ENCODE measurements around the gene CLSTN2. TPM values are rescaled to one million over a fixed set of nuclear protein-coding genes. Genes with fewer than 3 reads are reported as not detected.

Gene CLSTN2
- polyA plus RNA-seq, 4 donors: under 0.01 to 1.2 (median 0.84) TPM; not detected in 1

DNA sequence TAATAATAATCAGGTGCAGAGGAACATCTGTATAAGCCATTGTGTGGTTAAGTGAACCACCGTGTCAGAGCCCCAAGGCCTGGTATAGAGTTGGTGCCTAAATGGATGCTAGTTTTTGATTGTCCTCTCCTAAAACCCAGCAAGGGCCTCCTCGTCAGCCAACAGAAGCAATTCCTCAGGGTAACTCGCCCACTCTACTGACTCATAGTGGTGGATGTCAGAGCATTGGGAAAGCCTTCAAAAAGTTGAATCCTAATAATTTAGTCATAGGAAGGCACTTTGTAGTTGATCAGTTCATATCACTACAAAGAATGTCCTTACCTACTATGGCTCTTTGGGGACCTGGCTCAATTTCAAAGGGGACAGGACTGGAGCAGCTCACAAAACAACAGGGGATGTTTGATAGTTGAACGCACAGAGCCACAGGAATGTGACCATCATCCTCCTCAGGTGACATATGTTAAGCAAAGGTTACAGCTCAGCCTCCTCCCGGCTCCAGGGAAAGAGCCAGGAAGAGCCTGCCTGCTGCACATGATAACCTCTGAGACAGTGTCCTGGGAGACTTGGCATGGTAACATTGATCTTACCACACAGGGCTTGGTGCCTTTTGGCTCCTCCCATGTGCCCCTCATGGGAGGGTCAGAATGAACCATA, 338.7 kb downstream of the CLSTN2 start:
- WGBS, 3 donors: 51 to 65% (median 53%) methylated on average over 5 of the region's 5 CpGs
- H3K4me1 ChIP-seq (ENCODE audit: control insufficient read depth in 3 of 3, insufficient read depth in 2 of 3, low read depth in 1 of 3, low read length in 2 of 3): no peaks in the 10 kb centered on the region
- FAIRE-seq (no peak), DNase-seq (no peak)
- no peaks in the 10 kb centered on the region for H3K27me3 ChIP-seq (ENCODE audit: control insufficient read depth in 3 of 3, insufficient read depth in 3 of 3, low read length in 3 of 3)
- no peak overlapping the region for H3K4me3 ChIP-seq (ENCODE audit: low read depth in 1 of 3, low read length in 3 of 3)
- H3K36me3 ChIP-seq (ENCODE audit: control insufficient read depth in 3 of 3, insufficient read depth in 2 of 3, low read depth in 1 of 3, low read length in 3 of 3): no peaks in the 10 kb centered on the region
- no peaks in the 10 kb centered on the region for H3K9me3 ChIP-seq (ENCODE audit: control insufficient read depth in 2 of 2, insufficient read depth in 1 of 2, low read depth in 1 of 2, low read length in 1 of 2)
- H3K27ac ChIP-seq (ENCODE audit: low read depth in 1 of 3, low read length in 2 of 3): no peak overlapping the region

DNA sequence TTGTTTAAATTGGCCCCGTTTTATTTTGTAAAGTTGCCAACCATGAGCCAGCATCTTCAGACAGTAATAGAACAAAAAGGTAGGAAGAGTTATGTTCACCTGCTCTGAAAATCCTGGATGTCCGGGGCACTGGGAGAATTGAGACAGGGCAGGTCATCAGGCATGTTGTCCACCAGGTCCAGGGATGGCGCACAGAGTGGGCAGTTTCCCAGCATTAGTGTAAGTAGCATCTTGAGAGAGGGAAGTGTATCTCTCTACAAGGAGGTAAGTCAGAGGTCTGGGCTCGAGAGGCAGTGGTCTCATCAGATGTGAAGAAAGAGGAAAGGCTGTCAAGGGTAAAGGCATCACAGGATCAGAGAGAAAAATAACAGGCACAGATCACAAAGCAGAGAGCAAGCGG, 339.4 kb downstream of the CLSTN2 start:
- no peak for FAIRE-seq
- no peak overlapping the region for H3K27ac ChIP-seq (ENCODE audit: low read depth in 1 of 3, low read length in 2 of 3)
- no peaks in the 10 kb centered on the region for H3K4me1 ChIP-seq (ENCODE audit: control insufficient read depth in 3 of 3, insufficient read depth in 2 of 3, low read depth in 1 of 3, low read length in 2 of 3)
- no peak for DNase-seq
- 65 to 76% (median 67%) methylated on average over 5 of the region's 5 CpGs for WGBS, 3 donors
- no peaks in the 10 kb centered on the region for H3K36me3 ChIP-seq (ENCODE audit: control insufficient read depth in 3 of 3, insufficient read depth in 2 of 3, low read depth in 1 of 3, low read length in 3 of 3)
- H3K27me3 ChIP-seq (ENCODE audit: control insufficient read depth in 3 of 3, insufficient read depth in 3 of 3, low read length in 3 of 3): no peaks in the 10 kb centered on the region
- no peak overlapping the region for H3K4me3 ChIP-seq (ENCODE audit: low read depth in 1 of 3, low read length in 3 of 3)
- no peaks in the 10 kb centered on the region for H3K9me3 ChIP-seq (ENCODE audit: control insufficient read depth in 2 of 2, insufficient read depth in 1 of 2, low read depth in 1 of 2, low read length in 1 of 2)

DNA sequence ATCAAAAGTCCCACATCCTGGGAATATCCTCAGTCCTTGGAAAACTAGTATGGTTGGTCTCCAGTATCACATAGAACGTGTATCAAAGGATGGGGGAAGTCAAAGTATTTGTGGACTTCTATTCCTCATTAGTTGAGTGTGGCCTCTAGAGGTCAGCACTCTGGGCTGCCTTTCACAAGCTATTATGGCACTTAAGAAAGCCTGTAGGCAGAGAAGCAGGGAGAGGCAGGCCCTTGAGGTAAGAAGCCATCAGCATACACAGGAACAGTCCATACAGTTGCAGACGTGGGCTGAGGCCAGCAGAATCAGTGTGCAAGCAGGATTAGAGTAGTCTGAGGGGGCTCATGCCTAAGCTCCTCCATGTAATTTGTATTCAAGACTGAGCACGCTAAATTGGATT, 341.7 kb downstream of the CLSTN2 start:
- Histone ChIP-seq H3K36me3 (ENCODE audit: control insufficient read depth in 3 of 3, insufficient read depth in 2 of 3, low read depth in 1 of 3, low read length in 3 of 3) (no peaks in the 10 kb centered on the region), H3K9me3 (ENCODE audit: control insufficient read depth in 2 of 2, insufficient read depth in 1 of 2, low read depth in 1 of 2, low read length in 1 of 2) (no peaks in the 10 kb centered on the region), H3K4me1 (ENCODE audit: control insufficient read depth in 3 of 3, insufficient read depth in 2 of 3, low read depth in 1 of 3, low read length in 2 of 3) (no peaks in the 10 kb centered on the region), H3K4me3 (ENCODE audit: low read depth in 1 of 3, low read length in 3 of 3) (no peak overlapping the region), H3K27ac (ENCODE audit: low read depth in 1 of 3, low read length in 2 of 3) (no peak overlapping the region), H3K27me3 (ENCODE audit: control insufficient read depth in 3 of 3, insufficient read depth in 3 of 3, low read length in 3 of 3) (peaks cover 0 to 3% (median 0%) of the 10 kb centered on the region in 3 donors)
- WGBS, 3 donors: 30 to 40% (median 35%) methylated on average over 3 of the region's 3 CpGs
- peak; percentile 5 to 12 for DNase-seq
- no peak for FAIRE-seq

DNA sequence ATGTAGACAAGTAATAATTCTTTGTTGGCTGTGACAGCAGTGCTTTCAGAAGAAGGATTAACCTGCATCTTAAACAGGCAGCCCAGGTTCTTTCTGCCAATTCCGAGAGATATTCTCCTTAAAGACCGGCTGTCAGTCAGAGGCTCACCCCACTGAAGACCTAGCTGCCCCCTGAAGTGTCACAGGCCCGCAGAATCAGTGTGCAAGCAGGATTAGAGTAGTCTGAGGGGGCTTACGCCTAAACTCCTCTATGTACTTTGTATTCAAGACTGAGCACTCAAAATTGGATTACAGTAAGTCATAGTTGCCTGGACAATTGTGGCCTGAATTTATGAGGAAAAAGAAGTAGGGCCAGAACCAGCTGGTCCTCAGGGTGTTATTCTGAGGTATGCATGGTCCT, 342.9 kb downstream of the CLSTN2 start:
- no peak for FAIRE-seq
- peaks cover 0 to 3% (median 0%) of the 10 kb centered on the region in 3 donors for H3K27me3 ChIP-seq (ENCODE audit: control insufficient read depth in 3 of 3, insufficient read depth in 3 of 3, low read length in 3 of 3)
- no peak overlapping the region for H3K27ac ChIP-seq (ENCODE audit: low read depth in 1 of 3, low read length in 2 of 3)
- no peaks in the 10 kb centered on the region for H3K9me3 ChIP-seq (ENCODE audit: control insufficient read depth in 2 of 2, insufficient read depth in 1 of 2, low read depth in 1 of 2, low read length in 1 of 2)
- no peaks in the 10 kb centered on the region for H3K4me1 ChIP-seq (ENCODE audit: control insufficient read depth in 3 of 3, insufficient read depth in 2 of 3, low read depth in 1 of 3, low read length in 2 of 3)
- no peaks in the 10 kb centered on the region for H3K36me3 ChIP-seq (ENCODE audit: control insufficient read depth in 3 of 3, insufficient read depth in 2 of 3, low read depth in 1 of 3, low read length in 3 of 3)
- DNase-seq: no peak
- no peak overlapping the region for H3K4me3 ChIP-seq (ENCODE audit: low read depth in 1 of 3, low read length in 3 of 3)
- 75 to 86% (median 81%) methylated on average over 4 of the region's 4 CpGs for WGBS, 3 donors

DNA sequence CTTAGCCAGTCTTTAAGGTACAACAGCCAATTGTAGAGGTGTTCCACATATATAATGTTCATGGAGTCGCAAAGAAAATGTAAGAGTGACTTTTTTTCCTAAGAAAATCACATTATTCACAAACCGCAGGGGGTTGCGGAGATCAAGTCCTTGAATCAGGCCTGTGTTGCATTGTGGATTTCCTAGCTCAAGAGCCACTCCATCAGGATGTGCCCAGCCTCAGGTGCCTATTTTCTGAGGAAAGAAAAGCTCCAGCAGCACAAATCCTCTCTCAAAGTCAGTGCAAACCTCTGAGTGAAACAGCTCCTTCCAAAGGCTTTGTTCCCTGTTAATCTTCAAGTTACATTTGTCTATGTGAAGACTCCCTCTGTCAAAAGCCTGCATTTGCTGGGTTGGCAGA, 349.4 kb downstream of the CLSTN2 start:
- FAIRE-seq: no peak

DNA sequence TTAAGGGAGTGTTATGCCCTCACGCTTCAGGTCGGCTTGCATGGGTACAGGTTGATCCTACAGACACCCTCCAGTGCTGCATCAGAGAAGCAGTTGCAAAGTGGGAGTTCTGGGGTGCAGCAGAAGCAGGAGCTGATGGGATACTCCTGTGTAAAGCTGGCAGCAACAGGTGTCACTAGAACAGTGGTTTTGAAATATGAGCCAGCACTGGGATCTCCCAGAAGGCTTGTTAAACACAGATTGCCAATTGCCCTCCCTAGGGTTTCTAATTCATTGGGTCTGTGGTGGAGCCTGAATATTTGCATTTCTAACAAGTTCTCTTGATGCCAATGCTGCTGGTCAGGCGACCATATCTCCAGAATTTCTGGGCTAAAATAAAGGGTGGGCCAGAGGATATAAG, 350.4 kb downstream of the CLSTN2 start:
- Histone ChIP-seq H3K4me3 (ENCODE audit: low read depth in 1 of 3, low read length in 3 of 3) (no peak overlapping the region), H3K4me1 (ENCODE audit: control insufficient read depth in 3 of 3, insufficient read depth in 2 of 3, low read depth in 1 of 3, low read length in 2 of 3) (no peaks in the 10 kb centered on the region), H3K9me3 (ENCODE audit: control insufficient read depth in 2 of 2, insufficient read depth in 1 of 2, low read depth in 1 of 2, low read length in 1 of 2) (no peaks in the 10 kb centered on the region), H3K27ac (ENCODE audit: low read depth in 1 of 3, low read length in 2 of 3) (no peak overlapping the region), H3K36me3 (ENCODE audit: control insufficient read depth in 3 of 3, insufficient read depth in 2 of 3, low read depth in 1 of 3, low read length in 3 of 3) (no peaks in the 10 kb centered on the region), H3K27me3 (ENCODE audit: control insufficient read depth in 3 of 3, insufficient read depth in 3 of 3, low read length in 3 of 3) (peaks cover 0 to 8% (median 0%) of the 10 kb centered on the region in 3 donors)
- DNase-seq: no peak
- FAIRE-seq: no peak
- WGBS, 3 donors: 48 to 58% (median 58%) methylated on average over 3 of the region's 3 CpGs

More for the DNA sequence above, 349.4 kb downstream of the CLSTN2 start:
- H3K27ac ChIP-seq (ENCODE audit: low read depth in 1 of 3, low read length in 2 of 3): no peak overlapping the region
- H3K27me3 ChIP-seq (ENCODE audit: control insufficient read depth in 3 of 3, insufficient read depth in 3 of 3, low read length in 3 of 3): peaks cover 0 to 8% (median 3%) of the 10 kb centered on the region in 3 donors
- H3K4me1 ChIP-seq (ENCODE audit: control insufficient read depth in 3 of 3, insufficient read depth in 2 of 3, low read depth in 1 of 3, low read length in 2 of 3): no peaks in the 10 kb centered on the region
- H3K4me3 ChIP-seq (ENCODE audit: low read depth in 1 of 3, low read length in 3 of 3): no peak overlapping the region
- H3K36me3 ChIP-seq (ENCODE audit: control insufficient read depth in 3 of 3, insufficient read depth in 2 of 3, low read depth in 1 of 3, low read length in 3 of 3): no peaks in the 10 kb centered on the region
- WGBS, 3 donors: 80 to 87% (median 86%) methylated on average over 3 of the region's 3 CpGs
- no peak for DNase-seq
- no peaks in the 10 kb centered on the region for H3K9me3 ChIP-seq (ENCODE audit: control insufficient read depth in 2 of 2, insufficient read depth in 1 of 2, low read depth in 1 of 2, low read length in 1 of 2)

DNA sequence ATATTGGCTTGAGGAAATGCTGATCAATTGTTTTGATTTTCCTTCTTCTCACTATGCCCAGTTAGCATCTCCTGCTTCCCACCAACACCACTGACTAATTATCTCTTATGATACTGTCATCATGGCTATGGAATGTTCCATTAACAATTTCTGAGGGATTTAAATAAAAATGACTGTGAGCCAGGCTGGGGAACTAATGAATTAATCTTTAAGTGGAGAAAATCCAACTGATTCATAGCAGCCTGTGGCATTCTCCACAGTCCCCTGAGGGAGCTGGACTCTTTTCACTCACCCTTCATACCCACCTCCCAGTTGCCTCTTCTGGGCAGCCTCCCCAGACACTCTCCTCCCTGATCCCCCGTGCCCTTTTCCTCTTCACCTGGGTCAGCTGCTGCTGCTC, 353.6 kb downstream of the CLSTN2 start:
- no peaks in the 10 kb centered on the region for H3K9me3 ChIP-seq (ENCODE audit: control insufficient read depth in 2 of 2, insufficient read depth in 1 of 2, low read depth in 1 of 2, low read length in 1 of 2)
- DNase-seq (no peak), FAIRE-seq (no peak)
- no peak overlapping the region for H3K27ac ChIP-seq (ENCODE audit: low read depth in 1 of 3, low read length in 2 of 3)
- peaks cover 0 to 3% (median 0%) of the 10 kb centered on the region in 3 donors for H3K27me3 ChIP-seq (ENCODE audit: control insufficient read depth in 3 of 3, insufficient read depth in 3 of 3, low read length in 3 of 3)
- H3K36me3 ChIP-seq (ENCODE audit: control insufficient read depth in 3 of 3, insufficient read depth in 2 of 3, low read depth in 1 of 3, low read length in 3 of 3): no peaks in the 10 kb centered on the region
- no peak overlapping the region for H3K4me3 ChIP-seq (ENCODE audit: low read depth in 1 of 3, low read length in 3 of 3)
- H3K4me1 ChIP-seq (ENCODE audit: control insufficient read depth in 3 of 3, insufficient read depth in 2 of 3, low read depth in 1 of 3, low read length in 2 of 3): no peaks in the 10 kb centered on the region
- WGBS, 3 donors: 50 to 79% (median 66%) methylated on average over 1 of the region's 1 CpG

DNA sequence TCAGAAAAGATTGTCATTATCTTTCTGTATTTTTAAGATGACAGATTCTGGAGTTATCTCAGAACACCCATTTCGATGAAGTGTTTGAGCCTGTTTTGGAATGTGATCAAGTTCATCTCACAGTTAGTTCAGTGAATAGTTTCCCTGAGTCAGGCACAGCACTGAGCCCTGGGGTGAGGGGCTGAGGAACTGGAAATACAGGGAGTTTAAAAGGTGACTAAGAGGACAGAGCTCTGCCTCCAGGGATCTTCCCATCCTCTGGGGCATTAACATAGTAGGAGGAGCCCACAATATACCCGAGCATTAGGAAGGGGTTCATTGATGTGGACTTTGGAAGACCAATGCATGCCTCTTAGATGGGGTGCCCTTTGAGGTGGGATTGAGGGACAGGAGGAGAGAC, 355.1 kb downstream of the CLSTN2 start:
- H3K27me3 ChIP-seq (ENCODE audit: control insufficient read depth in 3 of 3, insufficient read depth in 3 of 3, low read length in 3 of 3): peaks cover 0 to 3% (median 0%) of the 10 kb centered on the region in 3 donors
- FAIRE-seq (no peak), DNase-seq (no peak)
- no peak overlapping the region for H3K27ac ChIP-seq (ENCODE audit: low read depth in 1 of 3, low read length in 2 of 3)
- H3K9me3 ChIP-seq (ENCODE audit: control insufficient read depth in 2 of 2, insufficient read depth in 1 of 2, low read depth in 1 of 2, low read length in 1 of 2): no peaks in the 10 kb centered on the region
- no peak overlapping the region for H3K4me3 ChIP-seq (ENCODE audit: low read depth in 1 of 3, low read length in 3 of 3)
- no peaks in the 10 kb centered on the region for H3K36me3 ChIP-seq (ENCODE audit: control insufficient read depth in 3 of 3, insufficient read depth in 2 of 3, low read depth in 1 of 3, low read length in 3 of 3)
- WGBS, 3 donors: 42 to 65% (median 51%) methylated on average over 2 of the region's 2 CpGs
- no peaks in the 10 kb centered on the region for H3K4me1 ChIP-seq (ENCODE audit: control insufficient read depth in 3 of 3, insufficient read depth in 2 of 3, low read depth in 1 of 3, low read length in 2 of 3)

DNA sequence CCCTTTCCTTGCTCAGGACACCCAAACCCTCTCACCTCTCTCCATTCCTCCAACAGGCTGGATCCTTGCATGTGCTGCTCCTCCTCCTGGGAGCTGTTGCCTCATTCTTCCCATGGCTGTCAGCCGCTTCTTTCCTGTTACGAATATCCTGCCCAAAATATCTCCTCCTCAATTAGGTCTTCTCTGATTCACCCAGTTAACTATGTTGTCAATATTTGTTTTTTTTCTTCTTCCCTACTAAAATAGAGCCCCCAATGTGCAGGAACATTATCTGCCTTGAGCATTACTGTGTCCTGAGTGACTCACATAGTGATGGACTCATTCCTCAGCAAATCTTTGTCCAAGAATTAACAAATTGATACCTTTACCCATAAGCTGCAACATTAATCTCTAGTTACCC, 357.2 kb downstream of the CLSTN2 start:
- Histone ChIP-seq H3K4me3 (ENCODE audit: low read depth in 1 of 3, low read length in 3 of 3) (no peak overlapping the region), H3K4me1 (ENCODE audit: control insufficient read depth in 3 of 3, insufficient read depth in 2 of 3, low read depth in 1 of 3, low read length in 2 of 3) (no peaks in the 10 kb centered on the region), H3K27ac (ENCODE audit: low read depth in 1 of 3, low read length in 2 of 3) (no peak overlapping the region), H3K27me3 (ENCODE audit: control insufficient read depth in 3 of 3, insufficient read depth in 3 of 3, low read length in 3 of 3) (no peaks in the 10 kb centered on the region), H3K9me3 (ENCODE audit: control insufficient read depth in 2 of 2, insufficient read depth in 1 of 2, low read depth in 1 of 2, low read length in 1 of 2) (no peaks in the 10 kb centered on the region), H3K36me3 (ENCODE audit: control insufficient read depth in 3 of 3, insufficient read depth in 2 of 3, low read depth in 1 of 3, low read length in 3 of 3) (no peaks in the 10 kb centered on the region)
- FAIRE-seq (no peak), DNase-seq (no peak)
- WGBS, 3 donors: 70 to 92% (median 83%) methylated on average over 2 of the region's 2 CpGs
